ENCODE data around the gene SMAGP.

DNA sequence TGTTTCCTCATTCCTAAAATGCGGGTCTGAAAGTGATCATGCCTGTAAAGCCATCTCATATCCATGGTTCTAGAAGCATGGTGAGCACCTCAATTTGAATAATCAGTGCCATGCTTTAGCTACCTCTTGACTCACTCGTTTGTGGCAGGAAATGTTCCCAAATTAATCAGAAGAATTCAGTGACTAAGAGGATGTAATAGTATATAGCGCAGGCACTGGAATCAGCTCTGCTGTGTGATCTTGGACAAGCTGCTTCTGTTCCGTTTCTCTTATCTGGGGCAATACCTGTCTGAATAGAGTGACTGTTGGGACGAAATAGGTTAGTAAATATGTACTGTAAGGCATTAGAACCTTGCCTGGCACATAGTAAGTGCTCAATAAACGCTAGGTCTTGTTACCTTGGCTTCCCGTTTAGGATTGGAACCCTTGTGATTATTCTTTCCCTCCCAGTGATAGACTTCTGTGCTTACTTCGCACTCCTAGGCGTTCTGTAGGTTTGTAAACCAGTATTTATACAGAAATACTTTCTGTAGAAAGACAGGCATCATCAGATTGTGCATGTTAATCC lies 820 bp upstream of the SMAGP start:
- TF ChIP-seq, protein P1, sequence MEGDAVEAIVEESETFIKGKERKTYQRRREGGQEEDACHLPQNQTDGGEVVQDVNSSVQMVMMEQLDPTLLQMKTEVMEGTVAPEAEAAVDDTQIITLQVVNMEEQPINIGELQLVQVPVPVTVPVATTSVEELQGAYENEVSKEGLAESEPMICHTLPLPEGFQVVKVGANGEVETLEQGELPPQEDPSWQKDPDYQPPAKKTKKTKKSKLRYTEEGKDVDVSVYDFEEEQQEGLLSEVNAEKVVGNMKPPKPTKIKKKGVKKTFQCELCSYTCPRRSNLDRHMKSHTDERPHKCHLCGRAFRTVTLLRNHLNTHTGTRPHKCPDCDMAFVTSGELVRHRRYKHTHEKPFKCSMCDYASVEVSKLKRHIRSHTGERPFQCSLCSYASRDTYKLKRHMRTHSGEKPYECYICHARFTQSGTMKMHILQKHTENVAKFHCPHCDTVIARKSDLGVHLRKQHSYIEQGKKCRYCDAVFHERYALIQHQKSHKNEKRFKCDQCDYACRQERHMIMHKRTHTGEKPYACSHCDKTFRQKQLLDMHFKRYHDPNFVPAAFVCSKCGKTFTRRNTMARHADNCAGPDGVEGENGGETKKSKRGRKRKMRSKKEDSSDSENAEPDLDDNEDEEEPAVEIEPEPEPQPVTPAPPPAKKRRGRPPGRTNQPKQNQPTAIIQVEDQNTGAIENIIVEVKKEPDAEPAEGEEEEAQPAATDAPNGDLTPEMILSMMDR (IDR thresholded peaks at IDR 0.05 in 8 of 11, conservative IDR thresholded peaks at IDR 0.05 in 3 of 11) = no peak
- no peak for TF ChIP-seq POLR2A (IDR thresholded peaks at IDR 0.05)
- no peak for TF ChIP-seq POLR2AphosphoS5 (IDR thresholded peaks at IDR 0.05)

Data from spleen (tissue), 7 donors.